ENCODE results near the gene NR2E3.
A peak's percentile ranks its signal among the peaks of the same experiment; 100 is the strongest.

NR2E3 gene

DNA sequence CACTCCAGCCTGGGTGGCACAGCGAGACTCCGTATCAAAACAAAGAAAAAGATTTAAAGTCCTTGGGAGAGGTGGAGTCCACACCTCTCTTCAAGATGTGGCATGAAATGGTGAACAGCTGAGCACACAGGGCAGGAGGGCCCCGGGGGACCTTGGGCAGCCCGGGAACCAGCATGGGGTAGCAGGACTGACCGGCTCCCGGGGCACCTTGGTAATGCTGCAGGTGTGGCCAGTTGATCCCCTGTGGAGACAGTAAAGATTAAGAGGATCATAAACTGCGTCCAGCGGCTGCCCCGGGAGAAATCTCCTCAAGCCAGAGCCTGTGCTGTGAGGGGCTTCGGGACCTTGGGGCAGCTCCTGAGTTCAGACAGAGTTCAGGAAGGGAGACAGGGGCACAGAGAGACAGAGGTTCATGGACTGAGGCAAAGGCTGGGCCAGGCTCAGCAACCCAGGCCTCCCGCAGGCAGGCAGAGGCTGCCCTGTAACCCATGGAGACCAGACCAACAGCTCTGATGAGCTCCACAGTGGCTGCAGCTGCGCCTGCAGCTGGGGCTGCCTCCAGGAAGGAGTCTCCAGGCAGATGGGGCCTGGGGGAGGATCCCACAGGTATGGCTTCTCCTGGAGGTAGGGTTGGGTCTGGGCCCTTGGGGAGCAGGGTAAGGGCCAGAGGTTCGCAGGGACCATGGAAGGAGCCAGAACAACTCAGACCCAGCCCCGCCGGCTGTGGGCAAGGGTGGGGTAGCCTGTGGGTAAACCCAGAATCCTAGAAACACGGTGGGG is at the start of gene NR2E3:
NR2E3 (plus strand) TSS at position 299 of the 780 bp plus-strand sequence; CDS start at position 489, 190 bp downstream.
- no peak for DNase-seq

DNA sequence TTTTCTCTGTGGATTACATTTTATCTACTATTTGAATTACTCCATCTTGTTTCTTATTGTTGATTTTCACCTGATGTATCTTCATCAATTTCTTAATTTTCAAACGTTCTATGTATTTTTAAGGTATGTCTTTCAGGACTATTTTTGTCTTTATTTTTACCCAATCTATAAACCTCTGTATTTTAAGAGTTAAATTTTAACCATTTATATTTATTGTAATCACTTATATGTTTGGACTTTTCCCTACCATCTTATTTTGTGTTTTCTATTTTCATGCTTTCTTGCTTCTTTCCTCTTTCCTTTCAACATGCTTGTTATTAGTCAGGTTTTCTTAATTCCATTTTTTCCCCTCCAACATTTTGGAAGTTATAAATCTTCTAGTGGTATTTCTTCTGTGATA is 49.5 kb upstream of the NR2E3 start:
- DNase-seq, result no peak

GRCh38 chr15:71761649-71762048 is 48.7 kb upstream of the NR2E3 start:
- DNase-seq, result no peak

GRCh38 chr15:71768184-71768583 is 42.2 kb upstream of the NR2E3 start:
- DNase-seq, result no peak

DNA sequence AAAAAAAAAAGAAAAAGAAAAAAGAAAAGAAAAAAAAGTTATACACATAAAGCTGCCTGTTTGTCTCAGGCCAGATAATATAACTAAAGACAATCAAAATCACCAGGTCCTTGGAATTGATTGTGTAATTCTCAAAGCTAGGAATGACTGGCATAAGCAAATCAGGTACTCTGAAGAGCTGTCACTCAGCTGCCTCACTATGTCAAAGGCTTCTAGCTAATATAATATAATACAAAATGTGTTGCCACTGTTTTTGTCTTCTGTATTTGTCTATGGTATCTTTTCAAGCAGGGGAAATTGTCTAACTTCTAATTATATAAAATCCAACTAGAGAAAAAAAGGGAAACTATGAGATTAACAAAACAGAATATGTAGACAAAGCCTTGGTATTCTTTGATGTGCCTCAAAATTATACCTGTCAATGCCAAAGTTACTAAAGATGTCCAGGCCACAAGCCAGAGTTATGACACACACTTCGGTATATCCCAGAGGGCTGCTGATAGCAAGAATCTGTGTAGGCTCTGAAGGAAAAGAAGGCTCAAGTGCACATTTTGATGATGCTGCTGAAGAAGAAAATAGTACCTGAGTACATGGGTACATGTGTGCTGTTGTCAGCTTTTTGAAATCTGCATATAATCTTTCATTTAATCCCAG is 37.0 kb upstream of the NR2E3 start:
- no peak for DNase-seq

- no peak for DNase-seq
Measured at GRCh38 chr15:71775856-71776255, 34.5 kb upstream of the NR2E3 start.

- peak; percentile 0 for DNase-seq
Measured at GRCh38 chr15:71776304-71776703, 34.0 kb upstream of the NR2E3 start.

- DNase-seq, result peak; percentile 41
Measured at GRCh38 chr15:71777216-71777943, 33.0 kb upstream of the NR2E3 start.

DNA sequence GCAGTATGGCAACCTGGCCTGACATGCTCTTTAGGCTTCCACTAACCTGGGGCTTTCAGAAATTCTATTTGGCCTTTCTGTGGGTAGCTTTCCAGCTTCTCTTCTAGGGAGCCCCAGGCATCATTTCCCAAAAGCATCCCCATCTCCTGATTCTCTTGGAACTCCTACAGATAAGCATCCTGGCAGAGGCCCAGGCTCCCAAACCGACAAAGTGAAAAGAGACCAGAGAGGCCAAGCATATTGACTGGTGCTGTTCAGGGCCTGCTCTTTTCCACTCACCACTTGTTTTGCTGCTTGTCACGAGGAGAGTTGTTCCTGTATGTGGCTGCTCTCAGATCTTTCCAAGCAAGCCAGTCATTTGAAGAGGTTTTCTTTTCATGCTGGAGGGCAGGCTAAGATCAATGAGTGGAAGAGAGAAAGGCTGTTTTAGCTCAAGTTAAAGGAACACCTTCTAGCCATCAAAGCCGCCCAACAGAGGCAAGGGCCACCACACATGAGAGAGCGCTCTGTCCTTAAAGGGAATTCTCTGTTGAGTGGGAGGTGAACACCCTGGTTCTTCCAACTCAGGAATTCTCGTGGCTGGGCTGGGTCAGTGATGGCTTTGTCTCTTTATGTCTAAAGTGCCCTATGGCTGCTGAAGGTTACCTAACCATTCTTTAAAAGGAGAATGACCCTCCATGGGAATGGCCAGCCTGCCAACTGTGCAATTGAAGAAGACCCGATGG is 31.1 kb upstream of the NR2E3 start:
- DNase-seq, result no peak

- DNase-seq, result peak; percentile 36
Measured at GRCh38 chr15:71780115-71780976, 30.0 kb upstream of the NR2E3 start.

DNA sequence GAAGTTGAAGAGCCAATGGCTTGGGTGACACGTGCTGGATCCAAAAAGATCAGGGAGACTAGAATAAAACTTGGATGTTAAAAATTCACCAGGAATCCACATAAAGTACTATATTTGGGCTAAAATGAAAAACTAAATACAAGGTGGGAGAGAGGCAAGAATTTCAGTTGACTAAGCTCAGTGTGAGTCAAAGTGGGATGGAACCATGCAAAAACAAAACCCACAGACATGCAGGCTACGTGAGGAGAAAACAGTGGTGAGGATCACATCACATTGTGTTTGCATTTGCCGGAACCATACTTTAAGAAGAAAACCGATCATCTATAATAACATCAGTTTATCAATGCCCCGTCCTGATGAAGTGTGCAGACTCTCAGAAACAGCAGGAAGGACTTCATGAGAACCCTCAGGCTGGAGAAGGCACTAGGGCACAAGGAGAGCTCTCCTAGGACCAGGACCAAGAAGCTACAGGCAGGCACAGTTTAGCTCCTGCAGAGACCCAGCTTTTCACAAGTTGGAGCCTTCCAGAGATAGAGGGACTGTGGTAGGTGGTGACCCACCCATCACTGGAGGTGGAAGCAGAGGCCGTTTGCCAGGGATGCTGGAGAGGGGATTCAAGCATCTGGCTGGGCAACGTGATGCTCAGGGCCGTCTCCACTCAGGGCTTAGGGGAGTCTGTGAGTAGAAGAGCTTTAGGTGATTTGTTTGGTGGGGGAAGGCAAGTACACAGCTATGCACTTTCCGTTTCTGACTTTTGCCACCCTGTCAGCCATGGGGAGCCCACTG is 29.0 kb upstream of the NR2E3 start:
- DNase-seq, result no peak

DNA sequence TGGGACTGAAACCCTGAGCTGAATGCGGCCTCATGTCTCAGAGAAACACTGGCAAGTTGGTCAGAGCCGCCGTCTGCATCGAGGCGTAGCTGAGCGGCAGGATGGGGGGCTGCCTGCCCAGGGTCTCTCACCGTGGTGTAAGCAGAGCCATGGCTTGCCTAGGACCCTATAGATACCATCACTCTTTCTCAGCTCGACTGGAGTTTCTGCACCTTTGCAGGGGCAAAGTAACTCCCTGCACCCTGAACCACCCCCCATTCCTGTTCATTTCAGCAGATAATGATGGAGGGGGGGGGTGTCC is 28.4 kb upstream of the NR2E3 start:
- DNase-seq, result no peak

- DNase-seq, result no peak
Measured at GRCh38 chr15:71782422-71783165, 27.8 kb upstream of the NR2E3 start.

DNA sequence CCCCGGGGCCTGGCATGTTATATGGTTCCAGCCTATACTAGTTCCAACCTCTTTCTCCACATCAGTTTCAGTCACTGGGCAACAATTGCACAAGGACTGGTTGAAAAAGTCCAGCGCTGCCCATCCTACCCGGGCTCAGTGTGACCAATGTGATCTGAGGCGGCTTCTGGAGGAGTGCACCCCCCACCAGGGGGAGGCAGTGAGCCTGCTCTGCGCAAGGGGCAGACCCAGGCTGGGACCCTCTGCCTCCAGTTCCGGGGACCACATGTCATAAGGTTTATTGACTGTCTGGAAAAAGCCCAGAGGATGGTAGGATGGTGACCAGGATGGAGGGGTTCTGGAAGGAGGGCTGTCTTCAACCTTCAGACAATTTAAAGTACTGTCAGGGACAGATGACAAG is 25.6 kb upstream of the NR2E3 start:
- DNase-seq, result no peak

DNA sequence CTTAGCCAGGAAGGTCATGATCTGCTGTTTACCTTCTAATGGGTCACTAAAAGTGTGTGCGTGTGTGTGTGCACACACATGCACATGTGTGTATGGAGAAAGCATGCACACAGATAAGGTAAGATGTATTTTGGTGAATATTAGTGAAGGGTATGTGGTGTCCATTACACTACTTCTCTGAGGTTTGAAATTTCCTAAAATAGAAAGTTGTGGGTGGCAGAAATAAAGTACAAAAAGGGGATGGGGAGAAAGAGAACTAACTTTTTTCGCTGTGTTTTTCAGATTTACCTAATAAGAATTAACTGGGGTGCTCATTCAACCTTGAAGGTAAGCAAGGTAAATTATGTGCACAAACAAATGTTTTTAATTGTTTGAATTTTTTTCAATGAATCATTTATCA is 24.4 kb upstream of the NR2E3 start:
- no peak for DNase-seq

DNA sequence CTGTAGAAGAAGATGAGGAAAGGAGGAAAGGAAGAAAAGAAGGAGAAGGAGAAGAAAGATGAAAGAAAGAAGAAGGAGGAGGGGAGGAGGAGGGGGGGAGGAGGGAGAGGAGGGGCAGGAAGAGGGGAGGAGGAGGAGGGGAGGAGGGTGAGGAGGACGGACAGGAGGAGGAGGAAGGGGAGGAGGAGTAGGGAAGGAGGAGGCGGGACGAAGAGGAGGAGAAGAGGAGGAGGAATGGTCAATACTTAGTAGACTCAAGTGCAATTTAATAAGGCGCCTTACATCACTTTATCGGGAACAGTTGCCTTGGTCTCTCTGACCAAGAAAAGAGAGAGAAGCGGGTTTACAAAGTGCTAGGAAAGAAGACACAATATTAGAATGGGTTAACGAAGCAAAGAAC is 23.7 kb upstream of the NR2E3 start:
- no peak for DNase-seq

DNA sequence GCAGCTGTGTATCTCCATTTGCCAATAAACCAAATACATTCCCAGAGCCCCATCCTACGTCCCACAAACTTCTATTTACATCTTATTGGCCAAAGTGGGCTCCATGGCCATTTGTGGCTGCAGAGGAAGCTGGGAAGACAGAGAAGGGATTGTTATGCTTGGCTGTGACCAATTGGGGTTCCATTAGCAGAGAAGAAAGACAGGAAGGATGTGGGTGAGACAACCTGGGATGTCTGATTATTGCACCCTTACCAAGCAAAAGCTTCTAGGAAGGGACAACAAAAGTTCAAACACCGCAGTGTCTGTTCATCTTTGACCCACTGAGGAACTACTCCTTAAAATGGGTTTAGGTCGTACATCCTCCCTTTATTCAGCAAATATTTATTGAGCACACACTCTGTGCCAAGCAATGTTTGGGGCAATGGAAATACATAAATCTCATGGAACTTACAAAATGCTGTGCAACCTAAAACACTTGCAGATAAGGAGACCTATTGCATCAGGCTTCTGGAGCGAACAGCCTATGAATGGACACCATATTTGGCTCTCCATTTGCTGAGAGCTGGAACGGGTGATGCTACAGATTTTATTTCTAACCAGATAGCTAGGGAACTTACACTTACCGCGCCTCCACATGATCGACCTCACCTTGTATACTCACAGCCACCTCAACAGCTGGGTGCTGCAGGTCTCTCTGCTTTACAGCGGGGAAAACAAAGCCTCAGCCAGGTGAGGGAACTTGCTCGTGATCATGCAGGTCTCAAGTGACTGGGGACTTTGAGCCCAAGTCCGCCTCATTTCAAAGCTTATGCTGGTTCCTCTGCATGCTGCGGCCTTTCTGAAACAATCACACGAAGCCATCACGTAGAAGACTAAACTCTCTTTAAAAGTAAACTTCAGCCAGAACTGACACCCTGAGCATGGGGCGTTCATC is 21.4 kb upstream of the NR2E3 start:
- no peak for DNase-seq

DNA sequence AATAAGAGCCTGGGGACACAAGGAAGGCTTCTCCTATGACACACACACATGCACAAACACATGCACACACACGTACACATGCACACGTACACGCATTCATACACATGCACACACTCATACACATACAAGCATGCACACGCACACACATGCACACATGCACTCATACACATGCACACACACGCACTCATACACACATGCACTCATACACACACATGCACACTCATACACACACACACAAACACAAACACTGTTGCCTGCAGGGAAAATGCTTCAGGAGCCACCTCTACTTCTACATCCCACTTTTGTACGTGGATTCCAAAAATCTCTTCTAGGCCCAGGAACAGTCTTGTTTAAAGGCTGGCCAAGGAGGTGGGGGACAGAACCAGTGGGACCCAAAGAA is 20.7 kb upstream of the NR2E3 start:
- DNase-seq, result no peak

- DNase-seq, result no peak
Measured at GRCh38 chr15:71790081-71790480, 20.3 kb upstream of the NR2E3 start.

- no peak for DNase-seq
Measured at GRCh38 chr15:71791975-71792374, 18.4 kb upstream of the NR2E3 start.

Data from NCI-H1694 treated with DMSO at 0.1 percent for 48 hours (cell line).